IMR-90 (cell line): ENCODE measurements around the gene C2. TPM values are rescaled to one million over a fixed set of nuclear protein-coding genes. Genes with fewer than 3 reads are reported as not detected.

Source experiments
- ATAC-seq: fragments of 200-7000 bp; cut with Tn5 transposase; 2 replicates; pipeline ENCODE4 v1.9.1; 2020; ENCODE audit warnings: low read depth, mild to moderate bottlenecking, moderate library complexity
- BruUV-seq: library from RNA; stranded (reverse); fragments of 400-500 nt; replicated peaks from 2 replicates; lab custom pipeline; 2021; lab: Mats Ljungman, UMichigan
- CTCF ChIA-PET: fragments of 300-600 bp; formaldehyde crosslinking; extraction: SDS; loops from one replicate; lab custom pipeline; 2021; ENCODE audit warnings: antibody characterized with exemption; lab: Yijun Ruan, JAX
- POLR2A ChIA-PET: fragments of 300-600 bp; sonication (Branson Sonifier 250); formaldehyde crosslinking; loops from one replicate; lab custom pipeline; 2022; ENCODE audit warnings: antibody characterized with exemption; ENCODE audit not compliant: unreplicated experiment; lab: Charles Lee
- DNase-seq: peaks from one replicate; pipeline ENCODE4 v3.0.0; 2013
- H2AFZ ChIP-seq: replicated peaks from 2 replicates; pipeline ENCODE3; 2013; ENCODE audit warnings: low read length, mild to moderate bottlenecking; ENCODE audit not compliant: poor library complexity
- H2AK5ac ChIP-seq: 2 replicates; pipeline ENCODE4 v1.6.1; 2013; ENCODE audit warnings: low read depth, low read length, inconsistent platforms
- H2AK9ac ChIP-seq: replicated peaks from 2 replicates; pipeline ENCODE3; 2013; ENCODE audit warnings: mild to moderate bottlenecking, low read depth, low read length, moderate library complexity; ENCODE audit not compliant: poor library complexity
- H2BK120ac ChIP-seq: 2 replicates; pipeline ENCODE4 v1.6.1; 2013; ENCODE audit warnings: low read depth, low read length, inconsistent platforms
- H2BK15ac ChIP-seq: 3 replicates; pipeline ENCODE4 v1.6.1; 2013; ENCODE audit warnings: low read depth, low read length, inconsistent platforms
- H2BK20ac ChIP-seq: 2 replicates; pipeline ENCODE4 v1.6.1; 2013; ENCODE audit warnings: low read depth, mild to moderate bottlenecking, inconsistent platforms, low read length, moderate library complexity
- H2BK5ac ChIP-seq: 2 replicates; pipeline ENCODE4 v1.6.1; 2013; ENCODE audit warnings: mild to moderate bottlenecking, low read depth, low read length, inconsistent platforms; ENCODE audit not compliant: poor library complexity, severe bottlenecking
- H3K14ac ChIP-seq: replicated peaks from 2 replicates; pipeline ENCODE4 v1.6.1; 2013; ENCODE audit warnings: low read depth, low read length, inconsistent platforms
- H3K18ac ChIP-seq: 2 replicates; pipeline ENCODE4 v1.6.1; 2013; ENCODE audit warnings: low read depth, low read length, control low read depth
- H3K23ac ChIP-seq: 2 replicates; pipeline ENCODE4 v1.6.1; 2013; ENCODE audit warnings: low read depth, low read length, inconsistent platforms
- H3K27ac ChIP-seq: 2 replicates; pipeline ENCODE4 v1.5.1; 2013; ENCODE audit warnings: mild to moderate bottlenecking, control low read depth, low read length; ENCODE audit not compliant: insufficient read depth
- H3K27me3 ChIP-seq: 2 replicates; pipeline ENCODE4 v1.6.1; 2013; ENCODE audit warnings: low read length; ENCODE audit not compliant: control insufficient read depth, insufficient read depth
- H3K36me3 ChIP-seq: 2 replicates; pipeline ENCODE4 v1.6.1; 2013; ENCODE audit warnings: low read length, mixed read lengths; ENCODE audit not compliant: control insufficient read depth, insufficient read depth
- H3K4ac ChIP-seq: 2 replicates; pipeline ENCODE4 v1.6.1; 2013; ENCODE audit warnings: low read depth, low read length, inconsistent platforms
- H3K4me1 ChIP-seq: 2 replicates; pipeline ENCODE4 v1.6.1; 2013; ENCODE audit warnings: low read length, mixed read lengths; ENCODE audit not compliant: control insufficient read depth, insufficient read depth
- H3K4me2 ChIP-seq: 2 replicates; pipeline ENCODE4 v1.6.1; 2013; ENCODE audit warnings: low read depth, mild to moderate bottlenecking, control low read depth, low read length, moderate library complexity
- H3K4me3 ChIP-seq: 2 replicates; pipeline ENCODE4 v1.5.1; 2013; ENCODE audit warnings: low read depth, mild to moderate bottlenecking, control low read depth, low read length, moderate library complexity; ENCODE audit not compliant: insufficient read depth
- H3K56ac ChIP-seq: 2 replicates; pipeline ENCODE4 v1.6.1; 2013; ENCODE audit warnings: low read length, inconsistent platforms; ENCODE audit not compliant: insufficient read depth; ENCODE audit errors: extremely low read depth
- H3K79me1 ChIP-seq, 2 experiments: 2 replicates each; pipeline ENCODE4 v1.6.1; 2013; ENCODE audit warnings: low read length in 2 of 2, inconsistent platforms in 1 of 2, low read depth in 1 of 2
- H3K9ac ChIP-seq: 2 replicates; pipeline ENCODE4 v1.6.1; 2013; ENCODE audit warnings: low read depth, low read length, control low read depth
- H3K9me1 ChIP-seq: 2 replicates; pipeline ENCODE4 v1.6.1; 2013; ENCODE audit warnings: low read length, inconsistent platforms; ENCODE audit not compliant: insufficient read depth
- H3K9me3 ChIP-seq: 2 replicates; pipeline ENCODE4 v1.6.1; 2013; ENCODE audit warnings: low read length; ENCODE audit not compliant: control insufficient read depth, insufficient read depth
- H4K20me1 ChIP-seq: 2 replicates; pipeline ENCODE4 v1.6.1; 2013; ENCODE audit warnings: low read length, inconsistent platforms; ENCODE audit not compliant: insufficient read depth
- H4K5ac ChIP-seq: 2 replicates; pipeline ENCODE4 v1.6.1; 2013; ENCODE audit warnings: mild to moderate bottlenecking, low read depth, low read length, control low read depth
- H4K8ac ChIP-seq, 2 experiments: 2 replicates each; pipeline ENCODE4 v1.6.1; 2013; ENCODE audit warnings: low read depth in 2 of 2, low read length in 2 of 2, control low read depth in 1 of 2, inconsistent platforms in 1 of 2
- H4K91ac ChIP-seq: 2 replicates; pipeline ENCODE4 v1.6.1; 2013; ENCODE audit warnings: low read depth, low read length, inconsistent platforms; ENCODE audit not compliant: insufficient read depth
- BHLHE40 ChIP-seq: fragments of 150-350 bp; IDR thresholded peaks from 2 replicates; pipeline ENCODE4 v1.6.1; 2016; ENCODE audit warnings: mild to moderate bottlenecking, low read depth, low read length
- CHD1 ChIP-seq: IDR thresholded peaks from 2 replicates; pipeline ENCODE4 v1.6.1; 2012; ENCODE audit warnings: low read depth, low read length, improper control_type of control experiment
- ELK1 ChIP-seq: fragments of 150-350 bp; IDR thresholded peaks from 2 replicates; pipeline ENCODE4 v1.6.1; 2016; ENCODE audit warnings: low read depth, mild to moderate bottlenecking, low read length, moderate library complexity, borderline replicate concordance
- FOS ChIP-seq: fragments of 150-350 bp; IDR thresholded peaks from 2 replicates; pipeline ENCODE4 v1.6.1; 2016; ENCODE audit warnings: low read depth, low read length
- MAFK ChIP-seq: IDR thresholded peaks from 2 replicates; pipeline ENCODE4 v1.6.1; 2012; ENCODE audit warnings: low read depth, low read length, improper control_type of control experiment
- MAZ ChIP-seq: IDR thresholded peaks from 2 replicates; pipeline ENCODE4 v1.6.1; 2012; ENCODE audit warnings: low read depth, mild to moderate bottlenecking, low read length, improper control_type of control experiment, moderate library complexity, borderline replicate concordance
- MXI1 ChIP-seq: IDR thresholded peaks from 2 replicates; pipeline ENCODE4 v1.6.1; 2012; ENCODE audit warnings: low read depth, mild to moderate bottlenecking, low read length, moderate library complexity, borderline replicate concordance
- NFE2L2 ChIP-seq: fragments of 150-350 bp; IDR thresholded peaks from 2 replicates; pipeline ENCODE4 v1.6.1; 2016; ENCODE audit warnings: low read depth, mild to moderate bottlenecking, low read length
- POLR2A ChIP-seq: IDR thresholded peaks from 2 replicates; pipeline ENCODE4 v1.6.1; 2012; ENCODE audit warnings: mild to moderate bottlenecking, low read depth, low read length
- RAD21 ChIP-seq: IDR thresholded peaks from 2 replicates; pipeline ENCODE4 v1.6.1; 2012; ENCODE audit warnings: low read length, improper control_type of control experiment
- RCOR1 ChIP-seq: IDR thresholded peaks from 2 replicates; pipeline ENCODE4 v1.6.1; 2012; ENCODE audit warnings: mild to moderate bottlenecking, low read length, improper control_type of control experiment; ENCODE audit not compliant: insufficient replicate concordance
- RFX5 ChIP-seq: IDR thresholded peaks from 2 replicates; pipeline ENCODE4 v1.8.0; 2012; ENCODE audit warnings: low read depth, mild to moderate bottlenecking, low read length, moderate library complexity
- USF2 ChIP-seq: fragments of 150-350 bp; IDR thresholded peaks from 2 replicates; pipeline ENCODE4 v1.6.1; 2017; ENCODE audit warnings: mild to moderate bottlenecking, antibody characterized with exemption, low read length, low read depth
- WGBS, 2 experiments: methylation state at CpG; one replicate each; pipeline versions ENCODE4 v1.1.5 to v1.1.7; 2013; ENCODE audit warnings: missing lambda C conversion rate in 2 of 2; ENCODE audit not compliant: insufficient read length in 1 of 2; ENCODE audit errors: extremely low coverage in 2 of 2; 5-methylcytosine and 5-hydroxymethylcytosine counted together
- dilution Hi-C: fragments of 300-500 bp; cut with HindIII; formaldehyde crosslinking; loops from one replicate; pipeline ENCODE4 v1.14.3; 2018; ENCODE audit warnings: low sequenced_read_pairs; ENCODE audit not compliant: unreplicated experiment
- in situ Hi-C: fragments of 300-500 bp; cut with MboI; formaldehyde crosslinking; loops from 3 replicates; pipeline ENCODE4 v1.14.3; 2019; ENCODE audit warnings: low sequenced_read_pairs, inconsistent platforms, mixed read lengths
- intact Hi-C: fragments of 100-400 bp; cut with micrococcal nuclease; formaldehyde crosslinking; loops from 2 replicates; pipeline ENCODE4 v1.10.0; 2022
- polyA plus RNA-seq, 3 experiments: library from polyadenylated mRNA; depleted of rRNA; stranded (reverse); fragments of >200 nt; gene quantifications; 2 replicates each; pipeline ENCODE4 v1.2.3, GENCODE V29; 2012; ENCODE audit warnings: low replicate concordance in 1 of 3
- total RNA-seq: library from RNA; depleted of rRNA; stranded (reverse); fragments of >200 nt; gene quantifications from 2 replicates; pipeline ENCODE4 v1.2.3, GENCODE V29; 2012
- TF ChIP-seq, protein P1 (sequence below): conservative IDR thresholded peaks from 2 replicates; pipeline ENCODE4 v1.5.1; 2012; ENCODE audit warnings: mild to moderate bottlenecking, low read depth, low read length, improper control_type of control experiment

The C2 gene
- total and polyA plus RNA-seq, 2 of the 4 experiments (the other 2 are of a cell fraction): 0.18 to 0.19 TPM

- peak overlapping the region; percentile 54 for H3K9ac ChIP-seq
- dilution Hi-C loops: no loop called here
- no peaks in the 10 kb centered on the region for H3K9me3 ChIP-seq
- H3K79me1 ChIP-seq: peaks cover 15 to 41% of the 10 kb centered on the region in 2 experiments; a peak in 3 of 4 replicates
- no peak overlapping the region for H2BK20ac ChIP-seq
- no peak overlapping the region for H2BK15ac ChIP-seq
- TF ChIP-seq ELK1 (no peak), MAFK (no peak), BHLHE40 (no peak), MAZ (peak; percentile 24; the same call in 1 of the 2 replicates), USF2 (no peak), FOS (no peak), MXI1 (peak; percentile 29; the same call in 1 of the 2 replicates), RFX5 (no peak), NFE2L2 (no peak), RAD21 (no peak), CHD1 (no peak), RCOR1 (no peak), POLR2A (no peak)
- TF ChIP-seq, protein P1, sequence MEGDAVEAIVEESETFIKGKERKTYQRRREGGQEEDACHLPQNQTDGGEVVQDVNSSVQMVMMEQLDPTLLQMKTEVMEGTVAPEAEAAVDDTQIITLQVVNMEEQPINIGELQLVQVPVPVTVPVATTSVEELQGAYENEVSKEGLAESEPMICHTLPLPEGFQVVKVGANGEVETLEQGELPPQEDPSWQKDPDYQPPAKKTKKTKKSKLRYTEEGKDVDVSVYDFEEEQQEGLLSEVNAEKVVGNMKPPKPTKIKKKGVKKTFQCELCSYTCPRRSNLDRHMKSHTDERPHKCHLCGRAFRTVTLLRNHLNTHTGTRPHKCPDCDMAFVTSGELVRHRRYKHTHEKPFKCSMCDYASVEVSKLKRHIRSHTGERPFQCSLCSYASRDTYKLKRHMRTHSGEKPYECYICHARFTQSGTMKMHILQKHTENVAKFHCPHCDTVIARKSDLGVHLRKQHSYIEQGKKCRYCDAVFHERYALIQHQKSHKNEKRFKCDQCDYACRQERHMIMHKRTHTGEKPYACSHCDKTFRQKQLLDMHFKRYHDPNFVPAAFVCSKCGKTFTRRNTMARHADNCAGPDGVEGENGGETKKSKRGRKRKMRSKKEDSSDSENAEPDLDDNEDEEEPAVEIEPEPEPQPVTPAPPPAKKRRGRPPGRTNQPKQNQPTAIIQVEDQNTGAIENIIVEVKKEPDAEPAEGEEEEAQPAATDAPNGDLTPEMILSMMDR: no peak
- POLR2A ChIA-PET: interaction anchor here (0.6 to 1.3 kb wide), 3 partner anchors 70 to 494 kb away, joined by 3 to 7 read pairs (median 3); no protein-coding TSS in a partner anchor
- CTCF ChIA-PET: no interaction called here
- peak overlapping the region; percentile 82 to 85; a peak in 2 of 4 replicates for H4K8ac ChIP-seq
- peak; percentile 38 for ATAC-seq
- H4K20me1 ChIP-seq: peaks cover 3% of the 10 kb centered on the region
- intact Hi-C loops: loop anchor here (5.0 kb wide), 1 partner anchor 251 kb away; the partner anchor contains the start of genes PPT2 and PRRT1
- H3K23ac ChIP-seq: no peak overlapping the region
- H2AFZ ChIP-seq: peak overlapping the region; percentile 90
- 0 out of 2 replicates have a peak overlapping the region, but pooled peaks have one; percentile 2 for H3K56ac ChIP-seq
- no peaks in the 10 kb centered on the region for H3K27me3 ChIP-seq
- peak overlapping the region; percentile 66; the same call in 1 of the 2 replicates for H4K91ac ChIP-seq
- peak overlapping the region; percentile 79 for H3K4me2 ChIP-seq
- peaks cover 8% of the 10 kb centered on the region; the same call in 1 of the 2 replicates for H3K9me1 ChIP-seq
- H3K36me3 ChIP-seq: 0 out of 2 replicates have a peak, but pooled peaks cover 3% of the 10 kb centered on the region
- no CpG with 5 or more reads among the region's 45 CpGs for WGBS, 2 experiments
- peaks cover 10% of the 10 kb centered on the region for H3K4me1 ChIP-seq
- in situ Hi-C loops: no loop called here
- H3K27ac ChIP-seq: peak overlapping the region; percentile 64
- BruUV-seq: no TSS peak
- peak overlapping the region; percentile 45 for H2BK5ac ChIP-seq
- peak overlapping the region; percentile 17; the same call in 1 of the 2 replicates for H3K18ac ChIP-seq
- DNase-seq: peak; percentile 41
- peak overlapping the region; percentile 58 for H3K4me3 ChIP-seq
- peak overlapping the region; percentile 71; the same call in 1 of the 2 replicates for H2AK5ac ChIP-seq
- H2BK120ac ChIP-seq: no peak overlapping the region
- no peak overlapping the region for H4K5ac ChIP-seq
- H3K4ac ChIP-seq: peak overlapping the region; percentile 53
- H3K14ac ChIP-seq: no peak overlapping the region; the same call in 1 of the 2 replicates
- H2AK9ac ChIP-seq: peak overlapping the region; percentile 75
Measured at GRCh38 chr6:31901415-31901952, 26.0 kb upstream of the C2 start.
